Measurements from ENCODE around the gene ITPKC.

The ITPKC gene

DNA sequence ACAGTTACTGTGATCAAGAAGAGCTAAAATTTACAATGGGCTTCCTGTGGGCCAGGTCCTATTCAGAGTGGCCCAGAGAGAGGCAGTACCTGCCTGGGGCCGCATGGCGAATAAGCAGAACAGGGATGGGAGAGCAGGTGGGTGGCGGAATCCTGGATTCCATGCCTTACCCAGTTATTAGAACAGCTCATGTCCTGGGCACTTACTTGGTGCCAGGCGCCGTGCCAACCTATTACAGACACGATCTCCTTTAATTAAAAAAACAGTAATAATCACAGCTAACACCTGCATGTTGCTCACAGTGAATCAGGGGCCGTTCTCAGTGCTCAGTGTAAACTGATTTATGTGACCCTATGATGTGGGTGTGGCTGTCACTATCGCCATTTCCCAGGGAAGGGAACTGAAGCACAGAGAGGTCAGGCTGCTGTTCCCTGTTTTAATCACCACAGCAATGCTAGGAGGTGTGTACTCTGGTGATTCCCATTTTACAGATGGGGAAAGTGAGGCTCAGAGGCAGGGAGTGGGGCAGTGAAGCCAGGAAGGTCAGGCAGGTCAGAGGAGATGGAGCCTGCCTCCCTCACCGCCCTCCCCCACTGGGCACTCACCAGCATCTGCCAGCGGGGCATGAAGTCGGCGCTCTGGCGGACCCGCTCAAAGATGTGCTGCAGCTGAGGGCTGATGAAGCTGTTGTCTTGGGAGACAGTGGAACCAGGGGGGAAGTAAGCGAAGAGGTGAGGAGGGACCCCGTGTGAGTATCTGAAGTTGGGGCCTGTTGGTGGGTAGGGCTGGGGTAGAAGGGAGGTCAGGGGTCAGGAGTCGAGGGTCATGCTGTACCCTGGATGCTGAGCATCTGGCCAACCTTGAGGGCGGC, 12.2 kb upstream of the ITPKC start:
- H3K4me1 Mint-ChIP-seq: peaks cover 24% of the 10 kb centered on the region
- no peaks in the 10 kb centered on the region for H3K9me3 Mint-ChIP-seq
- H3K4me3 Mint-ChIP-seq: no peak overlapping the region
- no peaks in the 10 kb centered on the region for H3K27me3 Mint-ChIP-seq (ENCODE audit: low read depth, poor library complexity)
- peaks cover 55% of the 10 kb centered on the region for H3K36me3 Mint-ChIP-seq (ENCODE audit: low read depth)
- TF ChIP-seq, protein P1, sequence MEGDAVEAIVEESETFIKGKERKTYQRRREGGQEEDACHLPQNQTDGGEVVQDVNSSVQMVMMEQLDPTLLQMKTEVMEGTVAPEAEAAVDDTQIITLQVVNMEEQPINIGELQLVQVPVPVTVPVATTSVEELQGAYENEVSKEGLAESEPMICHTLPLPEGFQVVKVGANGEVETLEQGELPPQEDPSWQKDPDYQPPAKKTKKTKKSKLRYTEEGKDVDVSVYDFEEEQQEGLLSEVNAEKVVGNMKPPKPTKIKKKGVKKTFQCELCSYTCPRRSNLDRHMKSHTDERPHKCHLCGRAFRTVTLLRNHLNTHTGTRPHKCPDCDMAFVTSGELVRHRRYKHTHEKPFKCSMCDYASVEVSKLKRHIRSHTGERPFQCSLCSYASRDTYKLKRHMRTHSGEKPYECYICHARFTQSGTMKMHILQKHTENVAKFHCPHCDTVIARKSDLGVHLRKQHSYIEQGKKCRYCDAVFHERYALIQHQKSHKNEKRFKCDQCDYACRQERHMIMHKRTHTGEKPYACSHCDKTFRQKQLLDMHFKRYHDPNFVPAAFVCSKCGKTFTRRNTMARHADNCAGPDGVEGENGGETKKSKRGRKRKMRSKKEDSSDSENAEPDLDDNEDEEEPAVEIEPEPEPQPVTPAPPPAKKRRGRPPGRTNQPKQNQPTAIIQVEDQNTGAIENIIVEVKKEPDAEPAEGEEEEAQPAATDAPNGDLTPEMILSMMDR (IDR thresholded peaks at IDR 0.05): no peak
- H3K27ac Mint-ChIP-seq: no peak overlapping the region
- no peak for DNase-seq

DNA sequence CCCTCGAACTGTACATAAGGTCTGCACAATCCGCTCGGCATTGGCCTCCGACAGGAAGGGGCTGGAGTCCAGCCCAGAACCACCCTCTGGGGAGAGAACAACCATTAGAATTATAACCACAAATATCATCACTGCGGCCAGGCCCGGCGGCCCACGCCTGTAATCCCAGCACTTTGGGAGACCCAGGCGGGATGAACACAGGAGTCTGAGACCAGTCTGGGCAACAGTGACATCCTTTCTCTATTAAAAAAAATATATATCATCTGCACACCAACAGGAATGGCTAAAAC, 11.6 kb upstream of the ITPKC start:
- H3K27me3 Mint-ChIP-seq (ENCODE audit: low read depth, poor library complexity): no peaks in the 10 kb centered on the region
- DNase-seq: no peak
- peaks cover 24% of the 10 kb centered on the region for H3K4me1 Mint-ChIP-seq
- TF ChIP-seq, protein P1 (IDR thresholded peaks at IDR 0.05): no peak
- H3K36me3 Mint-ChIP-seq (ENCODE audit: low read depth): peaks cover 58% of the 10 kb centered on the region
- no peaks in the 10 kb centered on the region for H3K9me3 Mint-ChIP-seq
- no peak overlapping the region for H3K27ac Mint-ChIP-seq
- no peak overlapping the region for H3K4me3 Mint-ChIP-seq

DNA sequence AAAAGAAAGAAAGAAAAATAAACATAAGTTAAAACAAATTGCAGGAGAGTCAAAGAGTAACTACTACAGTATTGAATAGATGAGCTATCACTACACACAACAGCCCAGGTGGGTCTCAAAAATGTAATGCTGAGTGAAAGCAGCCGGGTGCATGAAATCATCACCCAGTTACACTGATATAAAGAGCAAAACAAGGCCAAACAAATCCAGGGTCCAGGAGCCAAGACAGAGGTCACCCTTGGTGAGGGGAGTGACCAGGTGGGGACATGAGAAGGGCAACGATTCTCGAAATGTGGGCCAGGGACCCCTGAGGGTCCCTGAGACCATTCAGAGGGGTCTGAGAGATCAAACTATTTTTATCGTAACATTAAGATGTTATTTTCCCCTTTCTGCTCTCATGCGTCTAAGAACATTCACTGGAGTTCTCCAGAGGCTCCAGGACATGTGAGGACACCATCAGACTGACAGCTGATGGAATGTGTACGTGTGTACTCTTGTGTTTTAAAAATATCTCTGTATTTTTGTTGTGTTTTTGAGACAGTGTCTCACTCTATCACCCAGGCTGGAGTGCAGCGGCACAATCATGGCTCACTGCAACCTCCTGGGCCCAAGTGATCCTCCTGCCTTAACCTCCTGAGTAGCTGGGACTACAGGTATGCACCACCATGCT, 10.8 kb upstream of the ITPKC start:
- Mint-ChIP-seq H3K9me3 (no peaks in the 10 kb centered on the region), H3K27ac (peak overlapping the region; percentile 91), H3K4me1 (peaks cover 24% of the 10 kb centered on the region), H3K4me3 (no peak overlapping the region), H3K36me3 (ENCODE audit: low read depth) (peaks cover 58% of the 10 kb centered on the region), H3K27me3 (ENCODE audit: low read depth, poor library complexity) (no peaks in the 10 kb centered on the region)
- DNase-seq: no peak
- TF ChIP-seq, protein P1 (IDR thresholded peaks at IDR 0.05): no peak

DNA sequence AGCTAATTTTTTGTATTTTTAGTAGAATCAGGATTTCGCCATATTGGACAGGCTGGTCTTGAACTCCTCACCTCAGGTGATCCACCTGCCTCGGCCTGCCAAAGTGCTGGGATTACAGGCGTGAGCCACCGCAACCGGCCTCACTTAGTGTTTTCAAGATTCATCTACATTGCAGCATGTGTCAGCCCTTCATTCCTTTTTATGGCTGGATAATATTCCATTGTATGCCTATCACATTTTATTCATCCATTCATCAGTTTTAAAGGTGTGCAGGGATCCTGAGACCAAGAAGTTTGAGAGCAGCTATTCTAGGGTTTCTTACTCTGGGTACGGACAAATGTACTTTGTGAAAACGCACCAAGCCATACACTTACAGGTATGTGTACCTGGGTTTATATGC, 9.3 kb upstream of the ITPKC start:
- no peak overlapping the region for H3K4me3 Mint-ChIP-seq
- H3K9me3 Mint-ChIP-seq: no peaks in the 10 kb centered on the region
- H3K27me3 Mint-ChIP-seq (ENCODE audit: low read depth, poor library complexity): no peaks in the 10 kb centered on the region
- TF ChIP-seq, protein P1 (IDR thresholded peaks at IDR 0.05): no peak
- H3K4me1 Mint-ChIP-seq: peaks cover 22% of the 10 kb centered on the region
- DNase-seq: no peak
- peaks cover 57% of the 10 kb centered on the region for H3K36me3 Mint-ChIP-seq (ENCODE audit: low read depth)
- no peak overlapping the region for H3K27ac Mint-ChIP-seq

DNA sequence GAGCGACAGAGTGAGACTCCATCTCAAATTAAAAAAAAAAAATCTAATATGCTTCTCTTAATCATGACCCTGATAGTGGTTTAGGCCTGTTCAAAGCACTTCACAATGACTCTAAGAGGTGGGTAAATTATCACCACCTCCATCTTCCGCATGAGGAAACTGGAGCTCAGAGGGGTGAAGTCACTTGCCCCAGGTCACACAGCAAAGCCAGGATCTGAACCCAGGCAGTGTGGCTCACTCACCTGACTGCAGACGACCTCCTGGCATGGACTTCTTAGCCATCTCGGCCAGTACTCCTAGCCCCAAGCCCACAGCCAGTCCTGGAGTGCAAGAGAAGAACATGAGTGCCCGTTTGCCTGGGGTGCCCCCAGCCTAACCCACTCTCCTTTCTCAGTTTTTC, 7.1 kb upstream of the ITPKC start:
- TF ChIP-seq, protein P1 (IDR thresholded peaks at IDR 0.05): no peak
- peaks cover 56% of the 10 kb centered on the region for H3K36me3 Mint-ChIP-seq (ENCODE audit: low read depth)
- H3K4me3 Mint-ChIP-seq: no peak overlapping the region
- no peak for DNase-seq
- no peaks in the 10 kb centered on the region for H3K27me3 Mint-ChIP-seq (ENCODE audit: low read depth, poor library complexity)
- H3K27ac Mint-ChIP-seq: no peak overlapping the region
- no peaks in the 10 kb centered on the region for H3K9me3 Mint-ChIP-seq
- peaks cover 21% of the 10 kb centered on the region for H3K4me1 Mint-ChIP-seq

Data from nephron progenitor cell (in vitro differentiated cells).